Measurements from ENCODE around the gene NOX4.

Gene NOX4

DNA sequence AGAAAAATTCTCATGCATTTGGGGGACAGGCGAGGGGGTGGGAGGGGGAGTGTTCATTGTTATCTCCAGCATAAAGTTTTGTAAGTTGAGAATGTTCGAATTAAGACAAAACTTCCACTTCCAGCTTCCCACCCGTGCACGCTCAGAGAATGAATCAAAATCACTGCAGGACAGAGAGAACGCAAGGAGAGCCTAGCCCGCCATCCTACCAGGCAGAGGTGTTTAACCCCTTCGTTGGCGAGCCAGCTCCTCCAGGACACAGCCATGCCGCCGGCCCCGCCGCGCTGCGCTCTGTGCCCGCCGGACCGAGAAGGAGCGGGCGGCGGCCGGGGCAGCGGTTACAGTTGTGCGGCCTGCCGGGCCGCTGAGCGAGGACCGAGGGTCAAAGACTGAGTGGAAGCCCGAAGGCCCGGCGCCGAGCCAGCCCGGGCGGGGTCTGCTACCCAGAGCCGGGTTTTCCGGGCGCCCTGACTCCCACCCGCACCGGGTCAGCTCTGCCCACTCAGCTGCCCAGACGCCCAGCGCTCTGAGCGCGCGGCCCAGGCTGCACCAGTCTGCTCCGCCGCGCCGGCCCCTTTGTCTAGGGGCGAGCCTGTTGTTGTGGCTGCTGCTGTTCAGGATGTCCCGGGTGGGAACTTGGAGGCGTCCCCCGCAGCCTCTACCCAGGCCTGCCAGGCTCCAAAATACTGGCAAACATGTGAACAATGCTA is at the start of gene NOX4:
NOX4 (minus strand) TSS at position 395 of the 710 bp plus-strand sequence; CDS start at position 266, 129 bp downstream.
- DNase-seq: peak; percentile 34

DNA sequence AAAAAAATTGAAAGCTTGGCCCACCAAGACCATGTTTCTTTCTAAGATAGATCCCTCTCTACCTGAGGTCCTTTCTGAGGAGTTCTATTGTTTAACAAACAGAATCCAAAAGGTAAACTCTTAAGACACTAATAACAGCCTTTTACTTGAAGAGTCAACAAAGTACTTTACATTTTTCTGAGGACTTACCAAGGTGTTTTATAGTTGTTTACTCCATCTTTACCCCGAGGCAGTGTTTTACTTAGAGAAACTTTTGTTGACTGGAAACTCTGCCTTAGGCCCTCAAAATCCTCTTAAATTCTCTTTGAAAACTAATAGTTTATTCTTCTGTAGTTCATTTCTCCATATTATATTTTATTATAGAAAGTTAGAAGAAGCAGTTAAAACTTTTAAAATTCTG is 49.7 kb upstream of the NOX4 start:
- no peak for DNase-seq

DNA sequence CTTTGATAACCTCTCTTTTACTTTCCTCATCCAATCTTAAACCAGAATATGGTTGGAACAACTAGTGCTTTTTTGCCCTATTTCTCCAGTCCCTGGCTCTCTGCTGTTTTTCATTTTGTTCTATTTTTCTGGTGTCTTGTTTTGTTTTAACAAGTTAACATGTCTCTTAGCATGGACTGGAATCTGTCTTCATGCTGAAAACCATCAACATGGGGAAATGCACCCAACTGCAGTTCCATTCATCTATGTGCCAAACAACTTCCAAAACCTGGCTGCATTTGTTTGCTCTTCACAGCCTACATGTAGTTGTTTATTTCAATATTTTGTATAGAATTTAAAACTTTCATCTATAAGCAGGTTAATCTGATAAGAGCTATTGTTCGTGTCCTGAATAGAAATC is 46.8 kb upstream of the NOX4 start:
- DNase-seq: no peak

DNA sequence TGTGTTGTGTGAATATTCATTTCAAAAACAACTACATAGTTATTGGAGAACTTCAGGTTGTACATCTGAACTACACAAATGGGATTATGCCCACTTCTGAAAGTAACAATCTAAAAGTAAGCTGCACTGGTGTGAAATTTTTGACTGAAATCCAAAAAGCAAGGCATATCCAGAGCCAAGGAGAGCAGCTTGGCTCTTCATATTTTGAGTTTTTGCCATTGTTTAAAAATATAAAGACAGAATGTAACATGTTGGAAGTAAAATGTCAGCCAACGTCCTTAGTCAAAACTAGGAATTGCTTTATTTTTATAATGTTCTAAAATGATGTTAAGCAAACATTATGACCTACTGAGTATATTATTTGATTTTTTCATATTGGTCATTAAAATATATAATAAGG is 45.8 kb upstream of the NOX4 start:
- DNase-seq: no peak

DNA sequence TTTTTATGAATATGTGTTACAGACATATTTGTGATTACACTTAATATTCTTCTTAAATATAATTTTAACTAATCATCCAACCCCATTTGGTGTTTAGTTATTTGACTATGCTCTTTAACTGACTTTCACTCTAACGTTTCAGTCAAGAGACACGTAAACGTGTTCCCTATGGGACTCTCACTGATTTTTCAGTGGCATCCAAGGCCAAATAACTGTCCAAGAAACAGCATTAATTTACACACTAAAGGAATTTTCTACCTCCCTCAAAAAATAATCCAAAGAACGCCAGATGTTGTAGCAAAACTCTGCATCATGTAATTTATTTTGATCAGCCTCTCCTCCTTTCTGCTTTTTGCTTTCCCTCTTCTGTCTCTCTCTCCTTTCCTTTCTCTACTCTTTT is 44.0 kb upstream of the NOX4 start:
- no peak for DNase-seq

DNA sequence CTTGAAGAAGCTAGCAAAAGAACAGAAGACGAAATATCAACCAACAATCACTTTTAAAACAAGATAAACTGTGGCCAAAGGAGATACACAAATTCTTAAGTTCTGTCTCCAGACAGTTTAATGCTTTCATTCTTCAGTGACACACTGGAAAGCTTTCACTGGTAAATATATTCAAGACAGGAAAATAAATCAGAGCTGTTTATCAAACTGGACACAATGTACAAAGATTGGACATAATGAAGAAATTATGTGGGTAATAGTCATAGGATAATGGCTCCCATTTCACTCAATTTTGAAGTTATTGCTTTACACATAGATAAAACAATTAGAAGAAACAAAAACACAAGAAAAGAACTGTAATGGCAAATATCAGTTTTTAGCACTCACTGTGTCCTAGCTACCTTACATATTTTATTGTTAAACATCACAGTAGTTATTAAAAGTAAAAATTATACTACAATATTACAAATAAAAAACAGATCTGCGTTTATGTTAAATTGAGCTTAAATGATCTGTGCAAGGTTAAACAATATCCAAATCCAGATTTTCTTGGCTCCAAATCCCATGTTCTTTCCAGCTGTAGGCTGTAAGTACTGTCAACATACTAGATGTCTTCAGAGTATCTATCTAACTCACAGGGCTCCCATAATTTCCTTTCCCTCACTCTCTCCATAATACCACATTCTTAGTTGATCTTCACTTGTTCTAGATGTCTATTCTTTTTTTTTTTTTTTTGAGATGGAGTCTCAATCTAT is 38.6 kb upstream of the NOX4 start:
- no peak for DNase-seq

DNA sequence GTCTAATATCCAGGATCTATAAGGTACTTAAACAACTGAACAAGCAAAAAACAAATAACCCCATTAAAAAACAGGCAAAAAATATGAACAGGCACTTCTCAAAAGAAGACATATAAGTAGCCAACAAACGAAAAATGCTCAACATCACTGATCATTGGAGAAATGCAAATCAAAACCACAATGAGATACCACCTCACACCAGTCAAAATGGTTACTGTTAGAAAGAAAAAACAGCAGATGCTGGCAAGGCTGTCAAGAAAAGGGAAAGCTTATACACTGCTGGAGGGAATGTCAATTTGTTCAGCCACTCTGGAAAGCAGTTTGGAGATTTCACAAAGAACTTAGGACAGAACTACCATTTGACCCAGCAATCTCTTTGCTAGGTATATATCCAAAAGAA is 30.6 kb upstream of the NOX4 start:
- DNase-seq: no peak

DNA sequence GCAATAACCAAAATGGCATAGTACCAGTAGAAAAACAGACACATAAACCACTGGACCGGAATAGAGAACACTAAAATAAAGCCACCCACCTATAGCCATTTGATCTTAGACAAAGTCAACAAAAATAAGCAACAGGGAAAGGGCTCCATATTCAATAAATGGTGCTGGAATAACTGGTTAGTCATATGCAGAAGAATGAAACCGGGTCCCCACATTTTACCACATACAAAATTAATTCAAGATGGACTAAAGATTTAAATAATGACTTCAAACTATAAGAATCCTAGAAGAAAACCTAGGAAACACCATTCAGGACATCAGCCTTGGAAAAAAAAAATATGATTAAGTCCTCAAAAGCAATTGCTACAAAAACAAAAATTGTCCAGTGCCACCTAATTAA is 30.1 kb upstream of the NOX4 start:
- no peak for DNase-seq

DNA sequence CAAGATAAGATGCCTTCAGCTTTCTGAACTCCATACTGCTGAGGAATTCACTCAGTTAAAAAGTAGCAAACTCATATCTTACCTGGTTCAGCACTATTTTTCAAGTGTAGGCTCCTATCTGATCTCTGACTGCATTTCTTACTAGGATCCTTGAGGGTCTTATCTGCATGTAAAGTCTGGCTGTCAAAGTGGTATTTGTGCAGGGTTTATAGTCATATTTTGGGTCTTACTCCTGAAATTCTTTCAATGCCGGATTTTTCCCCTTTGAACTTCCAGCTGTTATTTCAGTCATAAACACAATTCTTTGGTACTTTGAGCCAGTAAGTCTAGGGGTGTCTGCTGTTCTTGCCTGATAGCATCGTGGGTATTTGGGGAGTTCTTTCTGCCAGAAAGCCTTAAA is 25.3 kb upstream of the NOX4 start:
- DNase-seq: no peak

DNA sequence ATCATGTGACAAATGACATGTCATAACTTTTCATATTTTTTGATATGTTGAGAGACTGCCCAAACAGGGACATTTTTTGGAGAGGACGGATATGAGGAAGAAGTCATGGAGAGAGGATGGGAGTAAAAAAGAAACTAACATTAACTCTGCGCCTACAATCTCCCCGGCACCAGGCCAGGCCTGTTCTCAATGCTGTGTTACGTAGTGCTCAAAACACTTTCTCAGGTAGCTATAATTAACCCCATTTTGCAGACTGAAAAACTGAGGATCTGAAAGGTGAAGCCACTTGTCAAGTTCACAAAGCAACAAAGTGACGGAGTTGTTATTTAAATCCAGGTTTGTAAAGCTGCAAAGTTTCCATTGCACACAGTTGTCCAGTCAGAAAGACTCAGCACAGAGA is 17.4 kb upstream of the NOX4 start:
- no peak for DNase-seq

DNA sequence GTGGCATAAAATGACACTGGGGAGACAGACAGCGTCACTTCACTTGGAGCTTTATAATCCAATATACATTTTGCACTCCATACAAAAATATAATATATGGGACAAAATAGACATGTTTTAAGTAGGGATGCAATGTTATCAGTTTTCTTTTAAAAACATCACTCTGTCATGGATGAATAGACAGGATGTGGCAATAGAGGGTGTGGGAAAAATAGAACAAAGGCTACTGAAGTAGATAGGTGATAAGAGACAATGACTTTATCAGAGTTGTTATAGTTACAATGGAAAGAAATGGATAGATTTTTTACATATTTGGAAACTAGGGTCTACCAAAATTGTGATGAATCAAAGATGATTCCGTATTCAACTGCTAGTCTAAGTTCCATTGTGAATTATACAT is 13.1 kb upstream of the NOX4 start:
- no peak for DNase-seq

DNA sequence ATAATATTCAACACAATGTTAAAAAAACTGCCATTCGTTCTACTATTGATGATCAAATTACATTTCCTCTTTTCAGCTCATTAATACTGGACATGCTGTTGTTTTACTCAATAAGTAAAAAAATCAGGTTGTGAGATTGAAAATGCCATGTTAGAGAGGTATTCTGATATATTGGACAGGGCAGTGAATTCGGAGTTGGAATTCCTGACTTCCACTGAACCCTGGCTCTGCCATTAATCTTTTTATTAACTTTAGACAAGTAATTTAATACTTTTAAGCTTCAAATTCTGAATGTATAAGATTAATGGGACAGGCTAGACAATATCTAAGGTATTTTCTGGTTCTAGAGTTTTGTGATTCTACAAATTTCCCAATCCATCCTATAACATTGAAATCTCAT is 12.2 kb upstream of the NOX4 start:
- DNase-seq: peak; percentile 7

DNA sequence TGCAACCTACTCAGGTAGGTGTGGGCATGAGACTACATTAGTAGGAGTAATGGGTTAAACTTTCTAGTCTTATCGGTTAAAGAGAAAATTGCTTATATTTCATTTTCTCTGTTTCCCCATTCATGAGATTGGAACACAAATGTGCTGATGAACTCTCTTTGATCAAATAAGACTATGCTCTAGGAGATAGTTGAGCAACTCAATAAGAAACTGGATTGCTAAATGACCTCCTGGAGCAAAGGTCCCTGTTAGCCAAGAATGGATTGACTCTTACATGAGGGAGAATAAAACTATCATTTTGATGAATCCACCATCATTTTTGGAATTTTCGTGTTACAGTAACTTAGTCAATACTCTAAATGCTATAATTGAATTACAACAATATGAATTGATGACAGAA is 11.1 kb upstream of the NOX4 start:
- DNase-seq: no peak

DNA sequence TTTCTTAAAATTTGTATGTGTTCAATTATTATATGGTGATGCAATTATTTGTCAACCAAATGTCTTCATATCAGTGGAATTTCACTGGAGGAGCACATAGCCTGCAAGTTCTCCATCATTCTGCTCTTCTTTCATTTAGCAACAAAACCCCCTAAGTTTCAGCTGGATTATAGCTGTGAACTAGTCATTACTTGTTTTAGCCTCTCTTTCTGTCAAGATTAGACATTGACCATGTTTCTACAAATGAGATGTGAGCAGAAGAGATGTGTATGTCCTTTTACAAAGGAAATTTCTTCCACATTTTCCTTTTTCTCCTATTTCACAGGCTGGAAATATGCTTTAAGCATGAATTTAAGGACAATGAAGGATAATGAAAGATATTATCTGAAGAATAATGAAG is 9.2 kb upstream of the NOX4 start:
- DNase-seq: no peak

DNA sequence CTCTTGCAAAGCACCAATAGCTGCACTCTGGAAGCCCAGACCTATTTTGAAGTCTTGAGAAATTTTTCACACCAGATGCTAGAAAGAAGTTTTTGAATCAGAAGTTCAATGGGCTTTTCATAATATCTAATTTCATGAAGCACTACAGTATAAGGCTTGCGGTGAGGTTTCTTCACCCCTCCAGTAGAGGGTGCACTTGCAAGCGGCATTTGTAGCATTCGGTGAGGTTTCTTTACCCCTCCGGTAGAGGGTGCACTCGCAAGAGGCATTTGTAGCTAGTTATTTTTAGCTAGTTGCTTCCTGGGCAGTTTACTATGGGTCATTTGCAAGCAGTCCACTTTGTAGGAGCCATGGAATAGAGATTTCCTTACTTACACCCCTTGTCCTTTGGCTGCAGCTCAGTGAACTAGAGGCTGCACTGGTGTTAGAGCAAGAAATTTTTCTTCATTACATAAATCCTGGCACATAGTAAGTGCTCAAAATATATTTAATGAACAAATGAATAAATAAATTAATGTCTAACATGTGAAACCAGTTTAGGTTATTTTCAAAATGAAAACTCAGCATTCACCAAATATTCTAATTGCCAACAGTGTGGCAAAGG is 7.8 kb upstream of the NOX4 start:
- no peak for DNase-seq

DNA sequence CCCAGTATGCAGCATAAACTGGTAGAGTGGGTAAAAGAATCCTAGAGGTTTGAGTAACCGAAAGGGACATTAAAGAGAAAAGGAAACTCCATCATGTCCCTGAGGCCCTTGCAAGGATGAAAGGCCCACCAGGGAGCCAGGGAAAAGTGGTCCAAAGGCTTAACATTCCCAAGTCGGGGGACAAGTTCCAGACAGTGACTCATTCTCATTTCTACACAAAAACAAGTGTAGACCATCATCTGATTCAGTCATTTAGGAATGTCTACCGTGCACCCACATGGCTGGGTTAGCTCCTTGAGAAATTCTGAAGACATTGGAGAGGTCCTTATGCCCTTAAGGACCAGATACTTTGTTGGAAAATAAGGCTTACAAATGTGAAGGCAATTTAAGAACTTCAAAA is 4.8 kb upstream of the NOX4 start:
- peak; percentile 81 for DNase-seq

DNA sequence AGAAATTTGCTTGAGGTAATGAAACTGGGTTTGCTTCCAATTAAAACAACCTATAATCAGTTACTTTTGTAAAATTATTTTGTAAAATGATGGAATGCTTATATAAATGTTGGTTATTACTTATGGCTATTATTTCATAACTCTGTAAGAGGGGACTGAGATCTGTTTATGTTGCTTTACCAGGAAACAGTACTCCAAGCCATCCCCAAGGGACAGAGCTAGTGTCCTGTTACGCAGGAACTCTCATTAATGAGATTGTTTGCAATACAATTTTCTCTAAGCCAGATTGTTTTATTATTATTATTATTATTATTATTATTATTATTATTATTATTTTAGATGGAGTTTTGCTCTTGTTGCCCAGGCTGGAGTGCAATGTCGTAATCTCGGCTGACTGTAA is 2.3 kb upstream of the NOX4 start:
- no peak for DNase-seq

DNA sequence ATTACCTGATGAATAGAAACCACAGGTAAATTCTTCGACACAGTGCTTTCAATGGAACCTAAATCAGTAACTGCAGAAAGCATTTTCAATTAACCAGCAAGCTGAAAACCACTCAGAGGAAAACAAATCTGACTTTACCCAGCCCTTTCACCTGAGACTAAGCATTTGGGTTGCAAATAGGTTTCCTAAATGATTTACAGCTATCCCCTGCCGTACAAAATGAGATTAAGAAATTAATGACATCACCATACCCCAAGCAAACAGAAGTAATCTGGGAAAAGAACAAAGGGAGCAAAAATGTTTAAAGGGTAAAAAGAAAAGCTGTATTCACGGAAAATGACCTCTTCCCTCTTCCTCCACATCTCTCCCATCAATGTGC is 584 bp downstream of the NOX4 start:
- peak; percentile 3 for DNase-seq

DNA sequence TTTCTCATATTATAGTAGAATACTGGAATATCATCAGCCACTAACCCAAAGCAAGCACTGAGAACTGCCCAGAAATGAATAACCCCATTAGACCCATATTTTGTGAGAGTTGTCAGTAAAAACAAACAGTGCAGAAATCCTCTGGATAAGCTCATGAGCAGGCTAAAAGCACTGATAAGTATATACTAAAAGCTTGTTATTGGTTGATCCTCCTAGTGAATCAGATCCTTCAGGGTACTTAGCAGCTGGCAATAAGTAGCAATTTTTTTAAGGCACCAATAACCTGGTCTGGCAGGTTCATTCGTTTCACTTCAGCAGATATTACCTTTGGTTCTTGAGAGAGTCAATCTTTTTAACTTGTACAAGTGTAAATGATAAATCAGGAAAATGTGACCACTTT is 1.2 kb downstream of the NOX4 start:
- DNase-seq: no peak

DNA sequence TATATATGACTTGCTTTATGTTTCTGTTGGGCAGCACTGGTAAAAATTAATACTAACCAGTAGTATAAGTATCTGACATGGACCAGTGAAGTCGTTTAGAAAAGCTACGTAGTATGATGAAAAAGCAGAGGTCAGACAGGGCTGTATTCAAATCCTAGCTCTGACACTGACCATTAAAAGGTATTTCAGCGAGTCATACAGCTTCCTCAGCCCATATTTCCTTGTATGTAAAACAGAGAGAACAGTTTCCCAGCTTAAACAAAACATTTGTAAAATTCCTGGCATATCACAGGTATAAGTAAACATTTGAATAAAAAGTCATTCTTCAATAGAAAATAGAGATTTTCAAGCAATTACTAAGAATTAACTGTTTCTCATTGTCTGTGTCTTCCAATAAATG is 4.2 kb downstream of the NOX4 start:
- peak; percentile 73 for DNase-seq

DNA sequence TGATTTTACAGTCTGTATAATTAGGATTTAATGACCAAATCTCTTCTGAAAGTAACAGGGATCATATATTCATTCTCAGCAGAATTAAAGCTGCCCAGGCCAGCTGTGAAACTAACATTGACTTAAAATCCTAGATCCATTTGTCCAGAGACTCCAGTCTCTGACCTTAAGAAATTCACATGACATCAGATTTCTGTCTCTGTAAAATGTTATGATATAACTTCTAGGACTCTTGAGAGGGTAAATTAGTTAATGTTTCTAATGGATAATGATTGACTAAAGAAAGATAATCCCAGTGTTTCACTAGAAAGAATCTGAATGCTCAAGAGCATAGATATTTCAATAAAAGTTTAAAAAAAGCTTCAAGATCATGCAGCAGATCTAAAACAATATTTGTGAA is 6.3 kb downstream of the NOX4 start:
- peak; percentile 48 for DNase-seq

DNA sequence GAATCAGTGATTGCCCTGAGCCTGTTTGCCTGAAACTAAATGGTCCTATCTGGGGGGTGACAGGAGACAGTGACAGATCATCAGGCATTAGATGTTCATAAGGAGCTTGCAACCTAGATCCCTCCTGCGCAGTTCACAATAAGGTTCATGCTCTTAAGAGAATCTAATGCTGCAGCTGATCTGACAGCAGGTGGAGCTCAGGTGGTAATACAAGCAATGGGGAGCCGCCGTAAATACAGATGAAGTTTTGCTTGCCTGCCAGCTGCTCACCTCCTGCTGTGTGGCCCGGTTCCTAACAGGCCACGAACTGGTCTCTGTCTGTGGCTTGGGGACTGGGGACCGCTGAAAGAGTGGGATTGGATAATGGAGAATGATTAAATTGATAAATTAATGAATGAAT is 14.0 kb downstream of the NOX4 start:
- DNase-seq: no peak

DNA sequence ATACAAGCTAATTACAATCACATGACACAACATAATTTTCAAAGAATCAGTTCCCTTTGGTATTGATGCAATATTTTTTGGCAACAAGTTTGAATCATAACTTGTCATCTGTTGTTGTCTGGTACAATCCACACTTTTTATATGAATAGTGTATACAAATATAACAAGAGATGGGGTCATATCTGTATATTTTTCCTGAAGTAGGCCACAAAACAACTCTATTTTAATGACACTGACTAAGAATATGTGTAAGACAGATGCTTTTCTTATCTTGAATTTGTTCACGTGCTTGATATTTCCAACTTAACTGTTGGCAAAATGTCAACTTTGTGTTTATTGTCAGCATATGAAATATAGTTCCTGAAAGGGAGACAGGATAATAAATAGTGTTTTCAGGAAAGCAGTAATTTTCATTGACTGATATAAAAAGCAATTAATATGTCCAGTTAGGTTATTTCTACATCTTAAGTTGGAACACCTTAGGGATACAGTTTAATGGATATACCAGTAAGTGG is 27.9 kb downstream of the NOX4 start:
- no peak for DNase-seq

DNA sequence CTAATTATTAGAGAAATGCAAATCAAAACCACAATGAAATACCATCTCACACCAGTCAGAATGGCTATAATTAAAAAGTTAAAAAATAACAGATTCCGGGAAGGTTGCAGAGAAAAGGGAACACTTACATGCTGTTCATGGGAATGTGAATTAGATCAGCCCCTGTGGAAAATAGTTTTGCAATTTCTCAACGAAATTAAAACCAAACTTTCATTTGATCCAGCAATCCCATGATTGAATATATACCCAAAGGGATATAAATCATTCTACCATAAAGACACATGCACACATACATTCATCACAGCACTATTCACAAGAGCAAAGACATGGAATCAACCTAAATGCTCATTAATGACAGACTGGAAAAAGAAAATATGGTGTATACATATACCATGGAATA is 32.5 kb downstream of the NOX4 start:
- peak; percentile 49 for DNase-seq

Measured in kidney glomerular epithelial cell (primary cell).